GM12865 (cell line): ENCODE data around the gene DPM1.

Experiments used
- DNase-seq: peaks from one replicate; pipeline ENCODE4 v3.0.0; 2010; ENCODE audit warnings: low read depth
- H3K4me3 ChIP-seq: 2 replicates; pipeline ENCODE4 v1.5.1; 2011; ENCODE audit warnings: mild to moderate bottlenecking, low read depth, low read length, control low read depth
- CTCF ChIP-seq: IDR thresholded peaks from 2 replicates; pipeline ENCODE4 v1.5.1; 2011; ENCODE audit warnings: low read length, control low read depth, low read depth, inconsistent platforms; ENCODE audit not compliant: insufficient read depth; ENCODE audit errors: missing control alignments

The DPM1 gene

GRCh38 chr20:50893620-50894019, 64.7 kb downstream of the DPM1 start:
- no peak for DNase-seq
- TF ChIP-seq CTCF: no peak

GRCh38 chr20:50892394-50892793, 65.9 kb downstream of the DPM1 start:
- no peak overlapping the region for H3K4me3 ChIP-seq
- DNase-seq: peak; percentile 59

More at GRCh38 chr20:50893620-50894019, 64.7 kb downstream of the DPM1 start:
- H3K4me3 ChIP-seq: no peak overlapping the region

GRCh38 chr20:50891138-50891537, 67.2 kb downstream of the DPM1 start:
- DNase-seq: no peak
- TF ChIP-seq CTCF: no peak
- H3K4me3 ChIP-seq: no peak overlapping the region

More at GRCh38 chr20:50892394-50892793, 65.9 kb downstream of the DPM1 start:
- no peak for TF ChIP-seq CTCF

GRCh38 chr20:50887576-50887975, 70.8 kb downstream of the DPM1 start:
- no peak for DNase-seq
- no peak overlapping the region for H3K4me3 ChIP-seq
- no peak for TF ChIP-seq CTCF

GRCh38 chr20:50886184-50886790, 72.0 kb downstream of the DPM1 start:
- no peak for DNase-seq
- H3K4me3 ChIP-seq: no peak overlapping the region
- TF ChIP-seq CTCF: no peak

DNA sequence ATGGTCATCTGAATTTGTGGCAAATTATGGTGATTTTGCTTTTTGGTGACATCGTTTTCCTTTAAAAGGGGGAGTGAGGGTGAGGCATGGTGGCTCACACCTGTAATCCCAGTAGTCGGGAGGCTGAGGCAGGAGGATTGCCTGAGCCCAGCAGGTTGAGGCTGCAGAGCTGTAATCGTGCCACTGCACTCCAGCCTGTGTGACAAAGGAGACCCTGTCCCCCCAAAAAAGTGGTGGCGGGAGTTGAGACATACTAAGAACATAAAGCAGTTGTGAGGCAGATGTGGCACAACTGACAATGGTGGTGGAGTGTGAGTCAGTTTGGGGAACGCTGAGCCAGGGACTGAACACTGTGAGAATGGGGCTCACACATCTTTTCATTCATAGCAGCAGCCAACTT, 72.6 kb downstream of the DPM1 start:
- no peak overlapping the region for H3K4me3 ChIP-seq
- no peak for TF ChIP-seq CTCF

DNA sequence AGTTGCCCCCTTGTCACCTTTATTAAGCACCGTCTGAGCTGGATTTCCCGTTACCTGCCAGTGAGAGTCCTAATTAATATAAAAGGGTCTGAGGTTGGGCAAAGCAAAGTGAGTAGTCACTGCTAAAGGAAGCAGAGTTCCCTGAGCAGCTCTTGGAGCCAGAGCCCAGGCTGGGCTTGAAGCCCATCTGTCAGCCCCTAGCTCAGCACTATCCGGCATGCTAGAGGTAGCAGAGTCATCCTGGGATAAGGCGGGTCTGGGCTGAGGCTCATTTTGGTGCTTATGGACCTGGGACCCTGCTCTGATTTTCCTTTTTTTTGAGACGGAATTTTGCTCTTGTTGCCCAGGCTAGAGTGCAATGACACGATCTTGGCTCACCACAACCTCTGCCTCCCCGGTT, 73.3 kb downstream of the DPM1 start:
- H3K4me3 ChIP-seq: no peak overlapping the region
- no peak for DNase-seq
- TF ChIP-seq CTCF: no peak

More for the DNA sequence above, 72.6 kb downstream of the DPM1 start:
- DNase-seq: no peak
